NCI-H146 (cell line): ENCODE data around the gene PJVK.
"Not testable (repeated sequence)": the region's sequence is repeated elsewhere in the genome, so short reads cannot be mapped to it uniquely, and the experiment has no call there.

Experiments
- DNase-seq: peaks from one replicate; lab custom pipeline; 2025; lab: John Stamatoyannopoulos, UW

The PJVK gene

DNA sequence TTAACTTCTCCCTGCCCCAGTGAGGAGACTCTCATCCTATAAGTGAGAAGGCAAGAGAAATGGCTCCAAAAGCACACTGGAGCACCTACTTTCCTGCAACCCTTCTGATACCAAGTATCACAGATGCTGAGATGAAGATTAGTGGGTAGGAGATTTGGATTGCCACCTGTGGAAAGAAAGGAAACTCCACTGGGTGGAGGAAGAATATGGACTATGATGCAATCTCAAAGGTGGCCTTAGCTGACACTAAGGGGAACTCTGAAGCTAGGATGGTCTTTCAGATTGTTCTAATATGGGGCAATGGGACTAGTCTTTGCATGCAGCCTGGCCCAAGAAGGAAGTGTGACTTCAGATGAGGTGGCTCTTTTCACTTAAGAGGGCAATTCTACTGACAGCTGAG is 21.8 kb upstream of the PJVK start:
- no peak for DNase-seq

DNA sequence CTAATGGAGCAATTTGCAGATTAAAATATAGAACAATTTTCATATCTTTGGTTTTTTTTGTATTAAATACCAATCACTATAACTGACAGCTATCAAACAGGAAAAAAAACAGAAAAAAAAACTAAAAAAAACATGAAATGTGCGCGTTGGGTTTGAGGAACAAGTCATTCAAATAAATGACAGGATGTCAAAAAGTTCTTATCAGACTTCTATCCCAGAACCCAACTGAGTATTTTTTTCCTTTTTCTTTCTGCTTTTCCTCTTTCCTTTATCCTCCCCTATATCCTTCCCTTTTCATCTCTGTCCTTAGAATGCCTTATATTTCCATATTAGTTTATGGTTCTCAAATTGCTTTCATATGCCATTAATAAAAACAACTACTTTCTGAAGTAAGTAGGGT is 14.5 kb upstream of the PJVK start:
- no peak for DNase-seq

DNA sequence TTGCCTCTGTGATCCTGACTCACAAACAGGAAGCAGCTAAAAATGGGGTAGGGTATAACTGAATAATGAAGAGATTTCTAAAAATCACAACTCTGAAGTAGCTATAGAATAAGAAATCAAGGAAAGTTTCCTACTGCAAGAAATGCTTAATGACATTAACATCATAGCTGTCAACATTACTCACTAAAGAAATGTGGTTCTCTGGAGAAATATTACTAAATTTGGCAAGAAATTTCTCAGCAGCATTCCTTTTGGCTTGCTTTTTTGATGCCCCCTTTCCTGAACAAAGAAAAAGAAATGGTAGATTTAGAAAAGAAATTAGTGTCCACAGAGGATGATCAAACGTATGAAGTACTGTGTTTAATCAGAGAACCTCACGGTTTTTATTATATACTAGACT is 9.8 kb upstream of the PJVK start:
- no peak for DNase-seq

DNA sequence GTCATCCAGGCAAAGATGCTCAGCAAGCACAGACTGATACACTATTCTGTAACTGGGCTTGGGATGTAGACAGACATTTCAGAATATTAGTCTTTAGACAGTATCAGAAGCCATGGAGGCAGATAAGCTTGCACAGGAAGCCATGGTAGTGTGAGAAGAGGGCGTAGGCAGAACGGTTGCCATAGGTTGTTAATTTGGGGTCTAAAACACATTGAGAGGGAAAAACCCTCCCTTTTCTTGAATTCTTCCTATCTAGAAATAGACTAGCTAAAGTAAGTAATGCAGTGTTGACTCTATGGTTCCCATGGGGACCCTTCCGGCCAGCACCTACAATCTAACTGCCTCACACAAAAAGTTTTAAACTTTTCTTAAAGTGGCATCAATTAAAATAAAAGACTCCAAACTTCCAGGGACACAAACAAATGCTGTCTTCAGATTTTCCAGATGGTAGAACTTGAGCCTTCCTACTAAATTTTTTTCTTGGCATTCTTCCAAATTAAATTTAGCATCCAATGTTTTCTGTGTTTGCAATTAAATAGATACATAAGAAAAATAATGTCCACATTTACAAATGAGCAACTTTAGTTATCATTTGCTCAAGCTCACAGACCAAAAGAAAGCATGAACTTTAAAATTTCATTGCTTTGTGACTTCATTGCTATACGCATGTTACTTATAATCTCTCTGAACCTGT is 2.1 kb upstream of the PJVK start:
- no peak for DNase-seq

DNA sequence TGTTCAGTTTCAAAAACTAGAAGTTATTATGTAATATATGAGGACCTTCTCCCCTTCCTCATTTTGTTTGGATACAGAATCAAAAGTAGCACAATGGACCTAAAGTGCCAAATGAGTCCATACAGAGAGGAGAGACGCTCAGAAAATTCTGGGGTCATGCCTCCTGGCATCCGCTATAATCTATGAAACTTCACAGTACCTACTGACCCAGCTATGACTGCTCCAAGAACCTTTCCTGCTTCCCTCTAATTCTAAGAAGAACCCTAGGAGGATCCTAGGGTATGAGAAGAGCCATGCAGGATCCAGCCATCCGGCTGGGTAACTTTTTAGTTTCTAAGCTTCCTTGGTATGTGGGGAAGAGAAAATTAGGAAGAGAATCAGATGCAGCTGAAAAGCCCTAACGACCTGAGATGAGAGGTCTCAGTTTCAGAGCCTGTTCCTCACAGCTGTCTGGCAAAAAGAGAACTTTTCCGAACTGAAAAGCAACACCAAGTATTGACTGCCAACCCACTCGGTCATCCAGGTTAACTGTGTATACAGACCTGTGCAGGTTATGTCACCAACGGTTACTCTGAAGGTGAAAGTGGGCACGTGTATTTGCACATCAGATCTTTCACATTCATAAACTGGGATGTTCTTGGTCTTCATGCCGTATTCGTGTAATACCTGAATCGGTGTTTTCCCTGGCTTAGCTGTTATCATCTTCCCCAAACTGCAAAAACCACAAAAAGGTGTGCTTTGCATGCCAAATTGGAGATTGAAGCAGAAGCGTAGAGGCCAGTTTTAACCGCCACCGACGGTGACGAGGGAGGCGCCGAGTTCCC is 1.3 kb upstream of the PJVK start:
- peak; percentile 14 for DNase-seq

DNA sequence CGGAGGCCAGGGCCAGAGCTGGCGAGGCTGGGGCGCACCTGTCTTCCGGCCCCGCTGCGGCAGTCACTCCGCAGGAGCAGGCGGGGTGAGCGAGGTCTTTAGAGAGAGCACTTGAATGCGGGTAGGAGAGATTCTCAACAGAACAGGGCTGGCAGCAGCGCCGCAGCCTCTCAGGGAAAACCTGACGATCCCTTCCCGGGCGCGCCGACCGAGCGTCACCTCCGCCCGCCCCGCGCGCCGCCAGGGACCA is 729 bp upstream of the PJVK start:
- DNase-seq = no peak

DNA sequence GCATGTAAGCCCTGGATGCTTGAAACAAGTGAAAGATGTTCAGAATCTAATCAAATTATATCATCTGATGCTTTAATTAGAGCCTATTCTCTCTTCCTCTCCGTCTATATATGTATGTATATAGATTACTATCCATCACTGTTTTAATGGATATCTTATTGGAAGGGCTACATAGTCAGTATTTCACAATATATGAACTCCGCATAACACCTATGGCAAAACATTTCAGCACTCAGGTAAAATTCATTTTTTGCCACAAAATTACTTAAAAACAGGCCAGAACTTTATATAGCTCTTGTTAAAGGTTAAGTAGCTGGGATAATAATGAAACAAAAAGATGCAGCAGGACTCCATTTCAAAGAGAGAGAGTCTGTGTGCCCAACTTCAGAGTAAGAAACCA is 1.2 kb downstream of the PJVK start:
- no peak for DNase-seq

DNA sequence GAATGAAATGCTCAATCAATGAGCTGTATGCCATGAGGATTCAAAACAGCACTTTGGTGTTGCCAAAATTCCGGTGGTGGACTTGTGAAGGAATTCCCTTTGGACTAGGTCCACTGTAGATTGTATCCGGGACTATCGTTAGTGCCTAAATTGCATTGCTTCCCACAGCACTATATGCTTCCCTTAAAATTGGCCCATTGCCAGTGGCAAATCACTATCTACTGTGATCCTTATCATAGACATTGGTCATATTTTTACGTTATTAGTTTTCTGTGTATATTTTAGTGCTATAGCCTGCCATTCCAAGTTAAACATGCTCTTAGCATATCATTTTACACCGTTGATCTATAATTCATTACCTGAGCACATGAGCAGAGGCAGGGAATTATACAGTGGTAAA is 1.7 kb downstream of the PJVK start:
- DNase-seq = peak; percentile 13

DNA sequence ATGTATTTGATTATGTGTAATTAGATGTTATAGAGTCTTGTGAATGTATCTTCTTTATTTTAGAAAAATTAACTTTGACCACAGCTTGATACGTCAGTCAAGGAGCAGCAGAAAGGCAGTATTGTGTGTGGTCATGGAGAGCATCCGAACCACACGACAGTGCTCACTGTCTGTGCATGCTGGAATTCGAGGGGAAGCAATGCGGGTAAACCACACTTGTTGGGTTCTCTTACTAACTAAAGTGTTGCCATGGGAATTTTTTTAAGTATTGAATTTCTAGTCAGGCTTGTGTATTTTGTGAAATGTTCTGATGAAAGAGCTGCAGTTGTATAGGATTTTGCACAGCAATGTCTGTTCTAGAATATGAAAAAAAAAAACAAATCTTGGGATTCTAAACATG is 4.8 kb downstream of the PJVK start:
- DNase-seq = no peak

DNA sequence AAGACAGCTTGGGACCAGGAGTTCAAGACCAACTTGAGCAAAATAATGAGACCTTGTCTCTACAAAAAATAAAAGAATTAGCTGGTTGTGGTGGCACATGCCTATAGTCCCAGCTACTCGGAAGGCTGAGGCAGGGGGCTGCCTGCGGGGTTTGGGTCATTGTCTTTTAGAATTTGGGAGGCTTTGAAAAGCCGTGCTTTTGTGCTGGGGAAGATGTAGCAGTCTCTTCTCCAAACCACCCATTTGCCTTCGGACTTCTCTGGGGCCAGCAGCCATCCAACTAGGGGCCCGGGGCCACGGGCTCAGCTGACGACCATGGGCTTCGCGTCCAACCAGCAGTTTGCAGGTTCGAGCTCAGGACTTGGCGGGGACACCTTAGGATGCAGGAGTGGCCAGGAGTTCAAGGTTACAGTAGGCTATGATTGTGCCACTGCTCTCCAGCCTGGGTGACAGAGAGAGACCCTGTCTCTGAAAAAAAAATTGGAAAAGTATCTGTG is 6.3 kb downstream of the PJVK start:
- DNase-seq = no peak

DNA sequence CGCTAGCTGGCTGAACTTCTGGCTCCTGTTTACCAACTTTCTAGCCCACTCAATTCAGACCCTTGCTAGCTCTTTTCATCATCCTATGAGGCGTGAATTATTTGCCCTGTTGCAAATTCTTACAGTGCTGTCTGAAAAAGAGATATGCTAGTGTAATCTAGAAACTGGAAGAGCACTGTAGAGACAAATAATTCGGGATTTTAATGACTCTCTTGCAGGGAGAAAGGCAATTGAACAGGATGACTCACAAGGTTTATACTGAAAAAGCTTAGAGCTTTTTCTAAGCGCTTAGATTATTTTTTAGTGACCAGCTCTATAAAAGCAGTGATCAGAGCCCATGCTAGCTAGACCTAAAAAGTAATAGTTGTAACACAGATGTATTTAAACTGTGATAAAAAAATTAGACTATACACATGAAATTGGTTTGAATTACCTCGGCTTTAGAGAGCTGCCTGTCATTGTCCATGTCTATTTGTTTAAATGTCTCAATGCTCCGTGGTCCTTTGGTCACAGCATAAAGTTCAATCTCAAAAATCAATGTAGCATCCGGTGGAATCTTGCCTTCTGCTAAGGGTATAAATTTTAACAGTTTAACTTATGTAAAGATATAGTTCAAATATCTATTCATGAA is 18.2 kb downstream of the PJVK start:
- DNase-seq = no peak

DNA sequence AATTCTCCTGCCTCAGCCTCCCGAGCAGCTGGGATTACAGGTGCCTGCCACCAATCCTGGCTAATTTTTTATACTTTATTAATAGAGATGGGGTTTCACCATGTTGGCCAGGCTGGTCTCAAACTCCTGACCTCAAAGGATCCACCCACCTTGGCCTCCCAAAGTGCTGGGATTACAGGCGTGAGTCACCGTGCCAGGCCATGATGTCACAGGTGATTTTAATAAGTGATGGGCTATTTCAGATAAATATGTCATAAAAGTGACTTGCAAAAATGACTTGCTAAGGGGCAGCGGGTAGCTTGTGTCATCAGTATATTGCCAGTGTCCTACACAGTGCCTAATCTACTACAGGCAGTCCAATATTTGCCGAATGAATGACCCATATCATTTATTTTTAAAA is 20.1 kb downstream of the PJVK start:
- DNase-seq = not testable (repeated sequence)

DNA sequence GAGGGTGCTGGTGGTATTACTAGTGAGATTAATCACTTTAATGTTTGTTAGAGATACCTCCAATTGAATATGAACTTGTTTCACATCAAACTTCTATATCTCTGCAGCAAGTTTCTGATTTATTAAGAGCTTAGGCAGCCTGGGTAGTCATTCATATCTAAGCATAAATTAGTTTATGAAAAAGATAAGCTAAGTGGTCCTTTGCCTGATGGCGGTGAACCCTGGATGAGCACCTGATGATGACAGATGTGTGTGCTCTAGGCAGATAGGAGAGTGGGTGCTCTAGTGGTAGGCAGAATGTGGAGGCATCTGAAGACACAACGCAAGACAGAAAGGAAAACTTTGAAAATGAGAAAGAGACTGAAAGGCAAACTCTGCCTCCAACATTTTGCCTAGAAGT is 22.2 kb downstream of the PJVK start:
- no peak for DNase-seq

DNA sequence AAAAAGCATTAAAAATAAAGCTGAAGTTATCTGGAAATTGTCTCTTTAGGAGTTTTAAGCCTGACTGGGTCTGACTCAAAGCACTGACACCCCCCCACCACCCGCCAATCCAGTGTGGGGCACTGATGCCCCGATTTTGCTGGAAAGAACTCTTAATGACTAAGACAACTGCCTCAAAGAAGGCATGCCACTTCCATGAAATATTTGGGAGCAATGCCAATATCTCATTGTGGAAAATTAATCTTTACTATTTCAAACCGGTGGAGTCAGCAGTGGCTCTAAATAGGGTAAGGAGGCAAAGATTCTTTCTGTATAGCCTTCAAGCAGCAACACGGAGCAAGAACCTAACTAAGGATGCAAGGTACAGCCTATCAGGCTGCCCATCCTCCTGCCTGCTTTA is 22.8 kb downstream of the PJVK start:
- no peak for DNase-seq

DNA sequence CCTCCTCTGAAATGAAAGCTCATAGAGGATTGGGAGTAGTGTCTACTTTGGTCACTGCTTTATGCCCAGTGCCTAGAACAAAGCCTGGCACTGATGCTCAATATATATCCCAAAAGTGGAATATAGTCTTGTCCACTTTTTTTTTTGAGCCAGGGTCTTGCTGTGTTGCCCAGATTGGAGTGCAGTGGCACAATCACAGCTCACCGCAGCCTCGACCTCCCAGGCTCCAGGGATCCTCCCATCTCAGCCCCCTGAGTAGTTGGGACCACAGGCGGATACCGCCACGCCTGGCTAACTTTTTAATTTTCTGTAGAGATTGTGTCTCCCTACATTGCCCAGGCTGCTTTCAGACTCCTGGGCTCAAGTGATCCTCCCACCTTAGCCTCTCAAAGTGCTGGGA is 23.4 kb downstream of the PJVK start:
- DNase-seq = no peak

DNA sequence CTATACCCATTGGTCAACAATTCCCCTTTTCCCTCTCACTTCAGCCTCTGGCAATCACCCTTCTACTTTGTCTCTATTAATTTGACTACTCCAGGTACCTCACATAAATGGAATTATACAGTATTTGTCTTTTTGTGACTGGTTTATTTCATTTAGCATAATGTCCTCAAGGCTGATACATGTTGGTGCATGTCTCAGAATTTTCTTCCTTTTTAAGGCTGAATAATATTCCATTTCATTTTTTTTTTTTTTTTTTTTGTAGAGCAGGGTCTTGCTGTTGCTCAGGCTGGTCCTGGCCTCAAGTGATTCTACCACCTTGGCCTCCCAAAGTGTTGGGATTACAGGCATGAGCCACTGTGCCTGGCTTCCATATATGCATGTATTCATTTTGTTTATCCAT is 25.3 kb downstream of the PJVK start:
- no peak for DNase-seq

DNA sequence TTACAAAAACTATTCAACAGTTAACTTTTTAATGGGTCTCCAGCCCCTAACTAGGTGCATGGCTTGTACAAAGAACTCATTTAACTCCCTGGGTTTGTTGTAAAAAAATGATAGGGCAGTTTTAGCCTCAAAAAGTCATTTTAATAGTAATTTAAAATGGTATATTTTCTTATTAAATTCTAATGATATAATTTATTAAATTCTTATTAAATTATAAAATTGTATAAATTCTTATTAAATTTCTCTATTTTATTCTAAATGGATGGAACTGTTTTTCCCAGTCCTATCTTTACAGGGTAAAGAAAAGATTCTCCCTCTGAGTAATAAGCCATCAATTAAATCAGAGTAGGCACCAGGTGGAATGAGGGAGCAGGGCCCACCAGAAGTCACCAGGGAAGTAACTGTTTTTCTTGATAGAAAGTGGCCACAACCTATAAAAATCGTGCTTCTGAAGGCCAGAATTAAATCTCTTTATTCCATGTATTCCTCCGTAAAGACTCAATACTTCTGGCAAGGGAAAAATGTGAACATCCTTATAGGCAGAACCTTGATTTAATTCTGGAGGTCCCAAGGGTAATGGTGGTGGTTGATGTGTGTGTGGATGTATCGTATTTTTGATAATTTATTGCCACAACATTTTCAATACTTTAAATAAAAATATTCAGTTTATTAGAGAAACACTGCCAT is 26.4 kb downstream of the PJVK start:
- no peak for DNase-seq

DNA sequence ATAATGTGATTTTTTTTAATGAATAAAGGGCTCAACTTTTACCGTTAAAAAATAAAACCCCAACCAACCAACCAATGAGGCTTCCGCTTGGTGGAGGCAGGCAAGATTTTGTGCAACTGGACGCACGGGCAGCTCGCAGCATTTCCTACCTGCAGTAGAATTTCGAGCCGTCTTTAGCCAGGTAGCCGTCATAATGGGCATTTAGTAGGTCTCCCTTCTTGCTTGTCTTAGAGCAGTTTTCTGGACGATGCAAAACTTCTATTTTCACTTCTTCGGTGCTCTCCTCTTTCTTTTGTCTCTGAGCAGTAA is 26.9 kb downstream of the PJVK start:
- DNase-seq = peak; percentile 24

DNA sequence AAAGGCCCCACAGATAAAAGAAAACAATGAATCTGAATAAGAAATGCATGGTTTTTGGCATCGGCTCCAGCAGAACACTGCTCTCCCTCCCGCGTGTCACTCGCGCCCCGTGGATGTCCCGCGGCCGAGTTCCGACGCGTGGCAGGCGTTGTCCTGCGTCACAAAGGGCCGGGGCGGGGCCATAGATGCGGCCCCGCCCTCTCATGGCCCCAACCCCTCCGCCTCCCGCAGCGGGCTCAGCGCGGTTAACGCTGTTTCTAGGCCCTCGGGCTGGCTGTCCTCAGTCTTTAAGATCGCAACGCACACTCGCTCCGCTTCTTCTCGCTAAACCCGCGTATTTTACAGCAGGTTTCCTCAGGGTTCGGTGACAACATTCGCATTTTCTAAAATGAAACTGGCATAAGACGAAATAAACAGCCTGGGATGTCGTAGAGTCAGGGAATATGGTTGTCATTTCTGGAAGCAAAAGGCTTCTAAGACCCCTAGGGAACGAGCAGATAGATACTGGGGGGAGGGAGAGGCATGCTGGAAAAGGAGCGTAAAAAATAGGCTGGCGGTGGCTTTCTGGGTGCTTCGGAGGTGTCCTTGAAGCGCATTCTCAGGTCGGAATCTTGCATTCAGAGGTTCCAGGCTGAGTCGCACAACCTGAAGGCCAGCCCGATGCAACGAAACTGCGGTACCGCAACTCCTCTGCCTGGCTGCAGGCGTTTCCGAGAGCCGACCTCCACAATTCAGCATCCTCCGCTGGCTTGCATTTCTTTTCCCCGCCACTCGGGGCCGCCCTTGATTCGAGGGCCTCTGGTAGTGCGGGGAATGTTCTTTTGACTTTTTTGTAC is 27.5 kb downstream of the PJVK start, which contains the start of gene FKBP7:
TSS of gene FKBP7 (minus strand) at position 162 of the 836 bp plus-strand sequence. CDS start at position 61, 101 bp downstream.
- DNase-seq = peak; percentile 79

DNA sequence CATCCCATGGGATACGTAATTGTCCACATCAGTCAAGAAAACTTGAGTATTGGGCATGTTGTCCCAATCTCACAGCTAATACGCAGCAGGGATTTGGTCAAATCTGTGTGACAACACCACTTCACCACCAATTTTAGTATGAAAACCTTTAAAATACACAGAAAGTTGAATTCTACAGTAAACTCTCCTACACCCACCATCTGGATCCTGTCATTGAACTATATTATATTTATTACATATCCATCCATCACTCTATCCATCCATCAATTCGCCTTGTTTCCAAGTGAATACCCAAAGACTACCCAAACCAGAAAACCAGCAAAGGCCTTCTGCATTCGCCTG is 28.1 kb downstream of the PJVK start:
- no peak for DNase-seq

DNA sequence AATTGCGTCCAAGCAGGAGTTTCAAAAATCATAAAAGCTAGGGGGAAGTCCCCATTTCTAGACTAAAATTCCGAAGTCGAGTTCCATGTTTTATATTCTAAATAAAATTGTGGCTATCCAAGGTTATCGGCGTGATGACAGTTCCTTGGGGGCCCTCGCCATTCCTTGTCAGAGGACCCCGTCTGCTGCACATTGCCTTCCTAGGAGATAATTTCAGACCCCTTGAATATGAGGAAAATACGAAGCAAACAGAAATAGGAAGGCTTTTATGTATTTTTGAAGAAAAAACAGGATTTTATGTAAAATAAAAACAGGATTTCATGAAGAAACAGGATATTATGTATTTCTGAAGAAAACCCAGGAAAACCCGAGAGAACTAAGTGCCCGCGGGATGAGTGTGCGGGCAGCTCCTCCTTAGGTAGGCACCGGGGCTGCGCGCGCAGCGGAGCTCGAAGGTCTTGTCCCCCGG is 28.6 kb downstream of the PJVK start:
- DNase-seq = no peak
